SK-N-SH (cell line): ENCODE measurements around the gene PYCARD. TPM values are rescaled to one million over a fixed set of nuclear protein-coding genes. Genes with fewer than 3 reads are reported as not detected.

ENCODE experiments used
- CTCF ChIA-PET: fragments of 300-600, 350-600 bp; formaldehyde crosslinking; extraction: SDS; loops from one replicate; lab custom pipeline; 2021; lab: Yijun Ruan, JAX
- POLR2A ChIA-PET: fragments of 350-600 bp; sonication (Branson Sonifier 250); formaldehyde crosslinking; extraction: SDS; loops from one replicate; lab custom pipeline; 2020; ENCODE audit warnings: antibody characterized with exemption, inconsistent platforms; lab: Yijun Ruan, JAX
- DNase-seq: peaks from one replicate; pipeline ENCODE4 v3.0.0; 2012
- H2AFZ ChIP-seq: fragments of 200-600 bp; sonication (generic); 2 replicates; pipeline ENCODE4 v1.8.1; 2016; ENCODE audit warnings: antibody characterized with exemption, mild to moderate bottlenecking, low read depth
- H3F3A ChIP-seq: fragments of 200-600 bp; sonication (generic); replicated peaks from 2 replicates; pipeline ENCODE3; 2016; ENCODE audit warnings: antibody characterized with exemption, mild to moderate bottlenecking; ENCODE audit not compliant: insufficient read depth
- H3K27ac ChIP-seq, 2 experiments: fragments of 200-500 bp in 1 of 2; fragments of 200-600 bp in 1 of 2; sonication (Bioruptor generic) in 1 of 2; sonication (generic), shearing (Covaris generic) in 1 of 2; 2 replicates each; pipeline versions ENCODE4 v1.5.1 to v1.6.1; 2014 to 2016; ENCODE audit warnings: low read depth in 2 of 2, inconsistent platforms in 1 of 2, low read length in 1 of 2, mild to moderate bottlenecking in 1 of 2, mixed read lengths in 1 of 2
- H3K27me3 ChIP-seq: fragments of 200-600 bp; sonication (generic), shearing (Covaris generic); 2 replicates; pipeline ENCODE4 v1.6.1; 2016; ENCODE audit warnings: mixed run types; ENCODE audit not compliant: insufficient read depth
- H3K36me3 ChIP-seq, 2 experiments: fragments of 200-500 bp in 1 of 2; fragments of 200-600 bp in 1 of 2; sonication (Bioruptor generic) in 1 of 2; sonication (generic) in 1 of 2; replicated peaks in 1 of 2; 2 replicates each; pipeline versions ENCODE3 to v1.5.1; 2014 to 2016; ENCODE audit warnings: low read length in 1 of 2, mild to moderate bottlenecking in 1 of 2; ENCODE audit not compliant: insufficient read depth in 2 of 2, control insufficient read depth in 1 of 2
- H3K4me1 ChIP-seq, 2 experiments: fragments of 200-500 bp in 1 of 2; fragments of 200-600 bp in 1 of 2; sonication (Bioruptor generic) in 1 of 2; sonication (generic), shearing (Covaris generic) in 1 of 2; 2 replicates each; pipeline versions ENCODE4 v1.5.1 to v1.6.1; 2014 to 2016; ENCODE audit warnings: low read depth in 1 of 2, low read length in 1 of 2, mixed run types in 1 of 2; ENCODE audit not compliant: insufficient read depth in 2 of 2, control insufficient read depth in 1 of 2
- H3K4me2 ChIP-seq: fragments of 200-600 bp; sonication (generic), shearing (Covaris generic); 2 replicates; pipeline ENCODE4 v1.6.1; 2017; ENCODE audit warnings: mixed run types
- H3K4me3 ChIP-seq, 2 experiments: fragments of 200-500 bp in 1 of 2; fragments of 200-600 bp in 1 of 2; sonication (Bioruptor generic) in 1 of 2; sonication (generic), shearing (Covaris generic) in 1 of 2; 2 replicates each; pipeline versions ENCODE4 v1.5.1 to v1.8.1; 2014 to 2016; ENCODE audit warnings: low read depth in 2 of 2, inconsistent platforms in 1 of 2, low read length in 1 of 2, mild to moderate bottlenecking in 1 of 2, mixed read lengths in 1 of 2, moderate library complexity in 1 of 2
- H3K79me2 ChIP-seq: fragments of 200-600 bp; sonication (generic); 2 replicates; pipeline ENCODE4 v1.8.1; 2017; ENCODE audit warnings: mild to moderate bottlenecking; ENCODE audit not compliant: insufficient read depth
- H3K9ac ChIP-seq: fragments of 200-600 bp; sonication (generic); 2 replicates; pipeline ENCODE4 v1.6.1; 2017; ENCODE audit warnings: mixed run types
- H3K9me2 ChIP-seq: fragments of 200-600 bp; sonication (generic); 2 replicates; pipeline ENCODE4 v1.6.1; 2017; ENCODE audit warnings: mixed run types
- H3K9me3 ChIP-seq: fragments of 200-600 bp; sonication (generic); 2 replicates; pipeline ENCODE4 v1.6.1; 2017; ENCODE audit warnings: mixed run types, mild to moderate bottlenecking, moderate library complexity
- H4K20me1 ChIP-seq: fragments of 200-600 bp; sonication (generic); 2 replicates; pipeline ENCODE4 v1.6.1; 2017; ENCODE audit warnings: mild to moderate bottlenecking, mixed run types; ENCODE audit not compliant: insufficient read depth
- ELF1 ChIP-seq: IDR thresholded peaks from 2 replicates; pipeline ENCODE4 v1.4.0; 2012
- EZH2phosphoT487 ChIP-seq: fragments of 200-600 bp; sonication (generic); IDR thresholded peaks from 2 replicates; pipeline ENCODE4 v1.6.1; 2017; ENCODE audit warnings: low read depth, mixed run types, mild to moderate bottlenecking, antibody characterized with exemption, moderate library complexity, borderline replicate concordance
- FOSL2 ChIP-seq: IDR thresholded peaks from 2 replicates; pipeline ENCODE4 v1.4.0; 2012; ENCODE audit warnings: low read depth, mild to moderate bottlenecking, moderate library complexity, borderline replicate concordance
- FOXM1 ChIP-seq: IDR thresholded peaks from 2 replicates; pipeline ENCODE4 v1.4.0; 2012; ENCODE audit warnings: low read depth, mild to moderate bottlenecking
- GATA2 ChIP-seq: sonication (generic); formaldehyde crosslinking; IDR thresholded peaks from 2 replicates; pipeline ENCODE4 v1.5.0; 2020; ENCODE audit warnings: mild to moderate bottlenecking, missing genetic modification reagents
- JUND ChIP-seq: IDR thresholded peaks from 2 replicates; pipeline ENCODE4 v1.4.0; 2012
- NFIC ChIP-seq: IDR thresholded peaks from 2 replicates; pipeline ENCODE4 v1.4.0; 2012; ENCODE audit warnings: borderline replicate concordance
- WGBS: methylation state at CpG from one replicate; pipeline ENCODE4 v1.1.6; 2017; ENCODE audit warnings: low lambda C conversion rate; 5-methylcytosine and 5-hydroxymethylcytosine counted together
- polyA plus RNA-seq, 3 experiments: library from polyadenylated mRNA; depleted of rRNA; stranded (reverse); fragments of >200 nt; gene quantifications; 2 replicates each; pipeline ENCODE4 v1.2.3, GENCODE V29; 2012
- TF ChIP-seq, protein P1 (sequence below): IDR thresholded peaks from 2 replicates; pipeline ENCODE4 v1.4.0; 2012; ENCODE audit warnings: low read depth
- TF ChIP-seq, protein P2 (sequence below): fragments of 200-600 bp; sonication (generic); IDR thresholded peaks from 2 replicates; pipeline ENCODE4 v1.6.1; 2017; ENCODE audit warnings: antibody characterized with exemption, mild to moderate bottlenecking, moderate library complexity
- TF ChIP-seq, protein P3 (sequence below): fragments of 150-350 bp; IDR thresholded peaks from 2 replicates; pipeline ENCODE4 v1.6.1; 2016; ENCODE audit warnings: mild to moderate bottlenecking, low read depth, low read length

PYCARD gene
- polyA plus RNA-seq, 1 of the 3 experiments (the other 2 are of a cell fraction) = 0.28 TPM

DNA sequence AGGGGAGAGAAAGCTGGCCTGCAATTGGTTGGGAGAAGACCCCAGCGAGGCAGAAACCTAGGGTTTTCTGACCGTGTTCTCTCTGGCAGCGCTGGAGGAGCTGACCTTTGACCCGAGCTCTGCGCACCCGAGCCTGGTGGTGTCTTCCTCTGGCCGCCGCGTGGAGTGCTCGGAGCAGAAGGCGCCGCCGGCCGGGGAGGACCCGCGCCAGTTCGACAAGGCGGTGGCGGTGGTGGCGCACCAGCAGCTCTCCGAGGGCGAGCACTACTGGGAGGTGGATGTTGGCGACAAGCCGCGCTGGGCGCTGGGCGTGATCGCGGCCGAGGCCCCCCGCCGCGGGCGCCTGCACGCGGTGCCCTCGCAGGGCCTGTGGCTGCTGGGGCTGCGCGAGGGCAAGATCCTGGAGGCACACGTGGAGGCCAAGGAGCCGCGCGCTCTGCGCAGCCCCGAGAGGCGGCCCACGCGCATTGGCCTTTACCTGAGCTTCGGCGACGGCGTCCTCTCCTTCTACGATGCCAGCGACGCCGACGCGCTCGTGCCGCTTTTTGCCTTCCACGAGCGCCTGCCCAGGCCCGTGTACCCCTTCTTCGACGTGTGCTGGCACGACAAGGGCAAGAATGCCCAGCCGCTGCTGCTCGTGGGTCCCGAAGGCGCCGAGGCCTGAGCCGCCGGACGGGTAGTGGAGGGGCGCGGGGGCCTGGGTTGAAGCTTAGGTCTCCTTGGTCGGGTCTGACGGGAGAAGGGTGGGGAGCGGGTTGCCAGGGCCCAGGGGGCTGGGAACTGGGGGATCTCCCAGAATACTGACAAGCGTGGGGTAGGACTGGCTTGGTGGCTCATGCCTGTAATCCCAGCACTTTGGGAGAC, 21.8 kb upstream of the PYCARD start:
- Histone ChIP-seq H3K4me3 (no peak overlapping the region), H3K79me2 (no peaks in the 10 kb centered on the region), H3K27ac (no peak overlapping the region)
- 82% methylated on average over 74 of the region's 80 CpGs for WGBS
- TF ChIP-seq EZH2phosphoT487 (no peak), FOSL2 (no peak)
- TF ChIP-seq, protein P1, sequence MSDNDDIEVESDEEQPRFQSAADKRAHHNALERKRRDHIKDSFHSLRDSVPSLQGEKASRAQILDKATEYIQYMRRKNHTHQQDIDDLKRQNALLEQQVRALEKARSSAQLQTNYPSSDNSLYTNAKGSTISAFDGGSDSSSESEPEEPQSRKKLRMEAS = no peak
- TF ChIP-seq, all 33 proteins: peak for 0
- ChIA-PET CTCF (no interaction called here), POLR2A (no interaction called here)
- Histone ChIP-seq H2AFZ (no peak overlapping the region), H3K9ac (no peak overlapping the region), H4K20me1 (no peaks in the 10 kb centered on the region), H3K27me3 (peaks cover 26% of the 10 kb centered on the region), H3F3A (no peaks in the 10 kb centered on the region), H3K9me2 (no peaks in the 10 kb centered on the region), H3K4me2 (no peak overlapping the region), H3K36me3 (no peaks in the 10 kb centered on the region), H3K4me1 (no peaks in the 10 kb centered on the region), H3K9me3 (no peaks in the 10 kb centered on the region)
- no peak for DNase-seq

GRCh38 chr16:31223044-31223443, 20.5 kb upstream of the PYCARD start:
- Histone ChIP-seq H3K27me3 (peaks cover 39% of the 10 kb centered on the region), H3K27ac (no peak overlapping the region)
- WGBS = 11% methylated on average over 3 of the region's 5 CpGs
- TF ChIP-seq JUND (no peak), ELF1 (no peak), FOXM1 (no peak), NFIC (no peak), GATA2 (CRISPR knock-in tag) (no peak)
- TF ChIP-seq, protein P2, sequence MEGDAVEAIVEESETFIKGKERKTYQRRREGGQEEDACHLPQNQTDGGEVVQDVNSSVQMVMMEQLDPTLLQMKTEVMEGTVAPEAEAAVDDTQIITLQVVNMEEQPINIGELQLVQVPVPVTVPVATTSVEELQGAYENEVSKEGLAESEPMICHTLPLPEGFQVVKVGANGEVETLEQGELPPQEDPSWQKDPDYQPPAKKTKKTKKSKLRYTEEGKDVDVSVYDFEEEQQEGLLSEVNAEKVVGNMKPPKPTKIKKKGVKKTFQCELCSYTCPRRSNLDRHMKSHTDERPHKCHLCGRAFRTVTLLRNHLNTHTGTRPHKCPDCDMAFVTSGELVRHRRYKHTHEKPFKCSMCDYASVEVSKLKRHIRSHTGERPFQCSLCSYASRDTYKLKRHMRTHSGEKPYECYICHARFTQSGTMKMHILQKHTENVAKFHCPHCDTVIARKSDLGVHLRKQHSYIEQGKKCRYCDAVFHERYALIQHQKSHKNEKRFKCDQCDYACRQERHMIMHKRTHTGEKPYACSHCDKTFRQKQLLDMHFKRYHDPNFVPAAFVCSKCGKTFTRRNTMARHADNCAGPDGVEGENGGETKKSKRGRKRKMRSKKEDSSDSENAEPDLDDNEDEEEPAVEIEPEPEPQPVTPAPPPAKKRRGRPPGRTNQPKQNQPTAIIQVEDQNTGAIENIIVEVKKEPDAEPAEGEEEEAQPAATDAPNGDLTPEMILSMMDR = no peak
- TF ChIP-seq, protein P3, sequence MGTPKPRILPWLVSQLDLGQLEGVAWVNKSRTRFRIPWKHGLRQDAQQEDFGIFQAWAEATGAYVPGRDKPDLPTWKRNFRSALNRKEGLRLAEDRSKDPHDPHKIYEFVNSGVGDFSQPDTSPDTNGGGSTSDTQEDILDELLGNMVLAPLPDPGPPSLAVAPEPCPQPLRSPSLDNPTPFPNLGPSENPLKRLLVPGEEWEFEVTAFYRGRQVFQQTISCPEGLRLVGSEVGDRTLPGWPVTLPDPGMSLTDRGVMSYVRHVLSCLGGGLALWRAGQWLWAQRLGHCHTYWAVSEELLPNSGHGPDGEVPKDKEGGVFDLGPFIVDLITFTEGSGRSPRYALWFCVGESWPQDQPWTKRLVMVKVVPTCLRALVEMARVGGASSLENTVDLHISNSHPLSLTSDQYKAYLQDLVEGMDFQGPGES = no peak
- TF ChIP-seq, all 33 proteins: peak for 0
- POLR2A ChIA-PET = no interaction called here
- Histone ChIP-seq H3K36me3 (no peaks in the 10 kb centered on the region), H3K4me1 (no peaks in the 10 kb centered on the region), H3K79me2 (no peaks in the 10 kb centered on the region), H3K9ac (no peak overlapping the region), H4K20me1 (no peaks in the 10 kb centered on the region), H3K4me3 (no peak overlapping the region), H3F3A (no peaks in the 10 kb centered on the region), H3K9me3 (no peaks in the 10 kb centered on the region), H3K4me2 (no peak overlapping the region), H2AFZ (no peak overlapping the region), H3K9me2 (no peaks in the 10 kb centered on the region)
- no peak for DNase-seq
- CTCF ChIA-PET = no interaction called here
